HEK293 (cell line): ENCODE results near the gene TUFM.
A peak's percentile ranks its signal among the peaks of the same experiment; 100 is the strongest.

Source experiments
- CTCF ChIA-PET: fragments of 350-600 bp; formaldehyde crosslinking; extraction: SDS; loops from one replicate; lab custom pipeline; 2021; ENCODE audit warnings: antibody characterized with exemption; lab: Yijun Ruan, JAX
- POLR2A ChIA-PET: fragments of 300-600 bp; formaldehyde crosslinking; extraction: SDS; loops from one replicate; lab custom pipeline; 2020; ENCODE audit warnings: antibody characterized with exemption, inconsistent platforms; lab: Yijun Ruan, JAX
- H3K27ac ChIP-seq: fragments of 200-500 bp; sonication (Bioruptor generic); 2 replicates; pipeline ENCODE4 v1.5.1; 2014; ENCODE audit warnings: low read depth, low read length, control low read depth, inconsistent platforms; ENCODE audit errors: extremely low read depth
- H3K36me3 ChIP-seq, 2 experiments: fragments of 200-500 bp in 1 of 2; sonication (Bioruptor generic) in 1 of 2; 1 replicate in 1 of 2; 2 replicates in 1 of 2; pipeline ENCODE4 v1.5.1; 2014 to 2017; ENCODE audit warnings: inconsistent platforms in 2 of 2, low read length in 2 of 2; ENCODE audit not compliant: control insufficient read depth in 2 of 2, insufficient read depth in 1 of 2
- H3K4me1 ChIP-seq: fragments of 200-500 bp; sonication (Bioruptor generic); 2 replicates; pipeline ENCODE4 v1.5.1; 2014; ENCODE audit warnings: mild to moderate bottlenecking, low read length, inconsistent platforms; ENCODE audit not compliant: control insufficient read depth, insufficient read depth
- H3K4me3 ChIP-seq: 2 replicates; pipeline ENCODE4 v1.5.1; 2011; ENCODE audit warnings: low read depth, mild to moderate bottlenecking, control low read depth, low read length, moderate library complexity
- H3K9me3 ChIP-seq: fragments of 200-500 bp; sonication (Bioruptor generic); 2 replicates; pipeline ENCODE4 v1.5.1; 2014; ENCODE audit warnings: low read depth, low read length, inconsistent platforms; ENCODE audit not compliant: control insufficient read depth, insufficient read depth
- EGR2 ChIP-seq: fragments of 450-650 bp; formaldehyde crosslinking; IDR thresholded peaks from 2 replicates; pipeline ENCODE4 v1.5.1; 2016; ENCODE audit warnings: low read depth, missing biosample characterization, missing genetic modification characterization
- GLI4 ChIP-seq: fragments of 450-650 bp; formaldehyde crosslinking; IDR thresholded peaks from 2 replicates; pipeline ENCODE4 v1.5.1; 2016; ENCODE audit warnings: missing biosample characterization, missing genetic modification characterization
- HOXC10 ChIP-seq: sonication (generic); formaldehyde crosslinking; IDR thresholded peaks from 2 replicates; pipeline ENCODE4 v1.8.1; 2023; ENCODE audit warnings: mild to moderate bottlenecking, missing genetic modification reagents
- IKZF3 ChIP-seq: fragments of 450-650 bp; IDR thresholded peaks from 2 replicates; pipeline ENCODE4 v1.5.0; 2018; ENCODE audit warnings: missing biosample characterization, mild to moderate bottlenecking, missing genetic modification characterization, moderate library complexity
- KLF16 ChIP-seq: fragments of 450-650 bp; formaldehyde crosslinking; IDR thresholded peaks from 2 replicates; pipeline ENCODE4 v1.5.1; 2017; ENCODE audit warnings: missing biosample characterization, missing genetic modification characterization
- PRDM10 ChIP-seq: fragments of 450-650 bp; formaldehyde crosslinking; IDR thresholded peaks from 2 replicates; pipeline ENCODE4 v1.5.1; 2016; ENCODE audit warnings: missing biosample characterization, missing genetic modification characterization
- PRDM6 ChIP-seq: fragments of 450-650 bp; formaldehyde crosslinking; IDR thresholded peaks from 2 replicates; pipeline ENCODE4 v1.5.1; 2017; ENCODE audit warnings: missing biosample characterization, missing genetic modification characterization
- SP2 ChIP-seq: fragments of 450-650 bp; formaldehyde crosslinking; IDR thresholded peaks from 2 replicates; pipeline ENCODE4 v1.5.1; 2016; ENCODE audit warnings: missing biosample characterization, missing genetic modification characterization
- ZBTB49 ChIP-seq: fragments of 450-650 bp; formaldehyde crosslinking; IDR thresholded peaks from 2 replicates; pipeline ENCODE4 v1.5.1; 2016; ENCODE audit warnings: missing biosample characterization, missing genetic modification characterization, low read depth
- ZNF114 ChIP-seq: fragments of 450-650 bp; formaldehyde crosslinking; IDR thresholded peaks from 2 replicates; pipeline ENCODE4 v1.5.0; 2017; ENCODE audit warnings: missing biosample characterization, missing genetic modification characterization
- ZNF132 ChIP-seq: fragments of 450-650 bp; formaldehyde crosslinking; IDR thresholded peaks from 2 replicates; pipeline ENCODE4 v1.5.1; 2017; ENCODE audit warnings: missing biosample characterization, missing genetic modification characterization, borderline replicate concordance
- ZNF24 ChIP-seq: fragments of 450-650 bp; formaldehyde crosslinking; IDR thresholded peaks from 2 replicates; pipeline ENCODE4 v1.5.1; 2016; ENCODE audit warnings: missing biosample characterization, missing genetic modification characterization
- ZNF366 ChIP-seq: fragments of 450-650 bp; formaldehyde crosslinking; conservative IDR thresholded peaks from 2 replicates; pipeline ENCODE4 v1.5.1; 2016; ENCODE audit warnings: missing biosample characterization, missing genetic modification characterization
- ZNF391 ChIP-seq: fragments of 450-650 bp; formaldehyde crosslinking; IDR thresholded peaks from 2 replicates; pipeline ENCODE4 v1.5.1; 2016; ENCODE audit warnings: low read depth, missing biosample characterization, missing genetic modification characterization, borderline replicate concordance
- ZNF510 ChIP-seq: fragments of 450-650 bp; formaldehyde crosslinking; IDR thresholded peaks from 2 replicates; pipeline ENCODE4 v1.5.1; 2018; ENCODE audit warnings: mild to moderate bottlenecking, missing genetic modification characterization, missing biosample characterization; ENCODE audit not compliant: insufficient replicate concordance
- ZNF521 ChIP-seq: fragments of 450-650 bp; formaldehyde crosslinking; IDR thresholded peaks from 2 replicates; pipeline ENCODE4 v1.5.1; 2017; ENCODE audit warnings: missing biosample characterization, mild to moderate bottlenecking, missing genetic modification characterization
- ZNF626 ChIP-seq: fragments of 450-650 bp; sonication (Bioruptor Pico); formaldehyde crosslinking; IDR thresholded peaks from 2 replicates; pipeline ENCODE4 v1.5.1; 2018; ENCODE audit warnings: missing biosample characterization, missing genetic modification characterization, inconsistent platforms
- ZNF645 ChIP-seq: fragments of 450-650 bp; formaldehyde crosslinking; IDR thresholded peaks from 2 replicates; pipeline ENCODE4; 2016; ENCODE audit warnings: missing biosample characterization, missing genetic modification characterization
- ZNF701 ChIP-seq: fragments of 450-650 bp; formaldehyde crosslinking; IDR thresholded peaks from 2 replicates; pipeline ENCODE4 v1.5.1; 2016; ENCODE audit warnings: missing biosample characterization, missing genetic modification characterization
- ZNF704 ChIP-seq: fragments of 450-650 bp; formaldehyde crosslinking; IDR thresholded peaks from 2 replicates; pipeline ENCODE4 v1.5.1; 2016; ENCODE audit warnings: missing biosample characterization, missing genetic modification characterization
- ZSCAN4 ChIP-seq: fragments of 450-650 bp; formaldehyde crosslinking; IDR thresholded peaks from 2 replicates; pipeline ENCODE4 v1.5.1; 2017; ENCODE audit warnings: missing biosample characterization, missing genetic modification characterization

Gene TUFM

GRCh38 chr16:28865722-28866453 lies 19.7 kb upstream of the TUFM start:
- ChIA-PET CTCF (interaction anchor here (2.2 to 3.1 kb wide), 2 partner anchors 8 to 79 kb away, joined by 11 to 14 read pairs; no protein-coding TSS in a partner anchor), POLR2A (interaction anchor here (3.7 to 5.9 kb wide), 2 partner anchors 10 to 20 kb away, joined by 13 to 72 read pairs; partner anchors contain the start of gene TUFM)
- H3K4me1 ChIP-seq = no peaks in the 10 kb centered on the region; the same call in 1 of the 2 replicates
- TF ChIP-seq GLI4 = no peak
- no peak for TF ChIP-seq ZSCAN4 (tag by site-specific recombination)
- TF ChIP-seq HOXC10 = no peak
- no peak for TF ChIP-seq ZNF366 (tag by site-specific recombination)
- no peak for TF ChIP-seq IKZF3 (tag by site-specific recombination)
- TF ChIP-seq ZNF701 (tag by site-specific recombination) = no peak
- peak; percentile 26; the same call in 1 of the 2 replicates for TF ChIP-seq EGR2 (tag by site-specific recombination)
- H3K9me3 ChIP-seq = no peaks in the 10 kb centered on the region
- H3K36me3 ChIP-seq = peaks cover 17 to 49% of the 10 kb centered on the region in 2 experiments; a peak in 2 of 3 replicates
- H3K27ac ChIP-seq = no peak overlapping the region
- H3K4me3 ChIP-seq = no peak overlapping the region

- CTCF ChIA-PET = interaction anchor here (1.0 to 3.1 kb wide), 3 partner anchors 9 to 80 kb away, joined by 3 to 14 read pairs (median 11); no protein-coding TSS in a partner anchor
- Histone ChIP-seq H3K36me3 (peaks cover 11 to 42% of the 10 kb centered on the region in 2 experiments; a peak in 2 of 3 replicates), H3K4me1 (no peaks in the 10 kb centered on the region; the same call in 1 of the 2 replicates), H3K9me3 (no peaks in the 10 kb centered on the region), H3K27ac (no peak overlapping the region), H3K4me3 (peak overlapping the region; percentile 99)
- POLR2A ChIA-PET = interaction anchor here (1.8 to 5.9 kb wide), 4 partner anchors 8 to 19 kb away, joined by 8 to 72 read pairs (median 12); partner anchors contain the start of gene TUFM
- TF ChIP-seq ZNF114 = no peak
- no peak for TF ChIP-seq ZNF391 (tag by site-specific recombination)
- TF ChIP-seq PRDM10 (tag by site-specific recombination) = no peak
- TF ChIP-seq ZNF24 (tag by site-specific recombination) = no peak
- TF ChIP-seq ZNF132 (tag by site-specific recombination) = no peak
- TF ChIP-seq ZNF521 = no peak
- no peak for TF ChIP-seq SP2 (tag by site-specific recombination)
- no peak for TF ChIP-seq KLF16 (tag by site-specific recombination)
- TF ChIP-seq ZNF645 (tag by site-specific recombination) = no peak
- TF ChIP-seq PRDM6 (tag by site-specific recombination) = no peak
- TF ChIP-seq ZNF626 (tag by site-specific recombination) = no peak
- no peak for TF ChIP-seq ZNF510 (tag by site-specific recombination)
- TF ChIP-seq ZBTB49 = no peak
- TF ChIP-seq ZNF704 (tag by site-specific recombination) = no peak
Observed at GRCh38 chr16:28865001-28865688, 19.0 kb upstream of the TUFM start.
